ENCODE results near the gene MSGN1.

Gene MSGN1

GRCh38 chr2:17795309-17795708 is 21.0 kb upstream of the MSGN1 start:
- H3K4me3 ChIP-seq (ENCODE audit: low read length), result no peak overlapping the region
- TF ChIP-seq CTCF (conservative IDR thresholded peaks at IDR 0.05; ENCODE audit: low read length), result no peak
- no peak for DNase-seq (ENCODE audit: low read depth)

GRCh38 chr2:17798338-17798737 is 17.9 kb upstream of the MSGN1 start:
- TF ChIP-seq CTCF (conservative IDR thresholded peaks at IDR 0.05; ENCODE audit: low read length), result no peak
- no peak overlapping the region for H3K4me3 ChIP-seq (ENCODE audit: low read length)
- DNase-seq (ENCODE audit: low read depth), result no peak

- no peak overlapping the region for H3K4me3 ChIP-seq (ENCODE audit: low read length)
- DNase-seq (ENCODE audit: low read depth), result no peak
- TF ChIP-seq CTCF (conservative IDR thresholded peaks at IDR 0.05; ENCODE audit: low read length), result no peak
These were observed 16.7 kb upstream of the MSGN1 start for GRCh38 chr2:17799301-17800120.

GRCh38 chr2:17800219-17800618 is 16.0 kb upstream of the MSGN1 start:
- H3K4me3 ChIP-seq (ENCODE audit: low read length), result no peak overlapping the region
- DNase-seq (ENCODE audit: low read depth), result peak; percentile 14
- TF ChIP-seq CTCF (conservative IDR thresholded peaks at IDR 0.05; ENCODE audit: low read length), result no peak

GRCh38 chr2:17800693-17801458 is 15.4 kb upstream of the MSGN1 start:
- no peak for TF ChIP-seq CTCF (conservative IDR thresholded peaks at IDR 0.05; ENCODE audit: low read length)
- no peak for DNase-seq (ENCODE audit: low read depth)
- H3K4me3 ChIP-seq (ENCODE audit: low read length), result no peak overlapping the region

GRCh38 chr2:17803497-17803896 is 12.8 kb upstream of the MSGN1 start:
- H3K4me3 ChIP-seq (ENCODE audit: low read length), result no peak overlapping the region
- TF ChIP-seq CTCF (conservative IDR thresholded peaks at IDR 0.05; ENCODE audit: low read length), result no peak
- no peak for DNase-seq (ENCODE audit: low read depth)

- DNase-seq (ENCODE audit: low read depth), result no peak
- no peak for TF ChIP-seq CTCF (conservative IDR thresholded peaks at IDR 0.05; ENCODE audit: low read length)
- no peak overlapping the region for H3K4me3 ChIP-seq (ENCODE audit: low read length)
These were observed 11.9 kb upstream of the MSGN1 start for GRCh38 chr2:17804358-17804757.

Measured in AG10803 (cell line).